ENCODE measurements around the gene CERS3.

CERS3 gene

DNA sequence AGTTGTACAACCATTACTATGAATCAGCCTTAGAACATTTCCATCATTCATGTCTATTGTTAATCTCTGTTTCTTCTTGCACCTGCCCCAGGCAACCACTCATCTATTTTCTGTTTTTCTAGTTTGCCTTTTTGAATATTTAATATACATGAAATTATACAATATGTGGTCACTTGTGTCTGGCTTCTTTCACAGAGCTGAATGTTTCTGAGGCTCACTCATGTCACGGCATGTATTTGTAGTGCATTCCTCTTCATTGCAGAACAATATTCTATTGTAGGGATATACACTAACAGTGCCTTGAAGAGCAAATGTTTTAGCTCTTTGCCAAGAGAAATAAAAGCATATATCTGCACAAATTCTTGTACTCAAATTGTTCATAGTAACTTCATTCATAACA lies 32.9 kb downstream of the CERS3 start:
- TF ChIP-seq CTCF (conservative IDR thresholded peaks at IDR 0.05), result no peak
- no peak overlapping the region for H3K27ac ChIP-seq

DNA sequence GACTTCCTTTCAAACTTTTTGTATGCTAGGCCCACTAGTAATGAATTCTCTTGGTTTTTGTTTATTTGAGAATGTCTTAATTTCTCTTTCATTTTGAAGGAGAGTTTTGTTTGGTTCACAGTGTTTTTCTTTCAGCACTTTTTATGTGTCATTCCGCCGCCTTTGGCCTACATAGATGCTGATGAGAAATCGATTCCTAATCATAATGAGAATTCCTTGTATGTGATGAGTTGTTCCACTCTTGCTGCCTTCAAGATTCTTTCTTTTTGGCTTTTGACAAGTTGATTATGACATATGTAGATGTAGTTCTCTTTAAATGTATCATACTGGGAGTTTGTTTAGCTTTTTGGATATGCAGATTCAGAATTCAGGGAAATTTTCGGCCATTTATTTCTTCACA lies 35.5 kb downstream of the CERS3 start:
- H3K27ac ChIP-seq, result no peak overlapping the region
- no peak for TF ChIP-seq CTCF (conservative IDR thresholded peaks at IDR 0.05)

GRCh38 chr15:100484443-100484842 lies 44.3 kb downstream of the CERS3 start:
- H3K27ac ChIP-seq, result no peak overlapping the region
- TF ChIP-seq CTCF (conservative IDR thresholded peaks at IDR 0.05), result no peak

DNA sequence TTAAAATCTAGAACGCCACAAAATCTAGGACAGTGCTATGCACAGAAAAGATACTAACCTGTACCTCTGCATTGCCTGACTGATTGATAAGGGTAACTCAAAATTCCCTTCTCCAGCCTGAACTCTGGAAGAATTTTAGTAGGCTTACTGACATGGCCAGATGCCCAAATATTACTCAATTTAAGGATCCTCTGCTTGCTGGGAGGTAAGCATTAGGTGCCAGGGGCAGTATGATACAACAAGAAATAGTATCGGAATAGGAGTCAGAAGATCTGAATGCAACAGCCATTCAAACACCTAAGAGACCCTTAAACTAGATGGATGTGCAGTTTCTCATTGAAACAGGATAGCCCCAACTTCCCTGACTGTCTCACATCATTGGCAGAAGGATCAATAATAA lies 45.4 kb downstream of the CERS3 start:
- H3K27ac ChIP-seq, result no peak overlapping the region
- no peak for TF ChIP-seq CTCF (conservative IDR thresholded peaks at IDR 0.05)

DNA sequence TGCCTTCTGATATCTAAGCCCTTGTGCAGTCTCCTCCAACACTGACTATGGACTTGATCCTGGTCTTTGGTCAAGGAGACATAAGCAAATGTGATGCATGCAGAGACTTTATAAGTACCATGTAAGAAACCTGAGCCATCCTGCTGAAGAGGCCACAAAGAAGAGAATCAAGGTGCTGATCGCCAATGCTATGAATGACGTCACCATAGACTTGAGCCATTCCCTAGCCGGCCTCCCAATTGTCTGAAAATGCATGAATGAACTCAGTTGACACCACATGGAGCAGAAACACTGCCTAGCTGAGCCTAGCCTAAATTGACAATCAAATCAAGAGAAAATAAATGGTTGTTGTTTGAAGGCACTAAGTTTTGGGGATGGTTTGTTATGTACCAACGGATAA lies 51.9 kb downstream of the CERS3 start:
- H3K27ac ChIP-seq, result no peak overlapping the region
- TF ChIP-seq CTCF (conservative IDR thresholded peaks at IDR 0.05), result no peak

- no peak for TF ChIP-seq CTCF (conservative IDR thresholded peaks at IDR 0.05)
- no peak overlapping the region for H3K27ac ChIP-seq
Observed at GRCh38 chr15:100472736-100473135, 56.0 kb downstream of the CERS3 start.

GRCh38 chr15:100471933-100472332 lies 56.8 kb downstream of the CERS3 start:
- H3K27ac ChIP-seq, result no peak overlapping the region
- TF ChIP-seq CTCF (conservative IDR thresholded peaks at IDR 0.05), result no peak

- no peak for TF ChIP-seq CTCF (conservative IDR thresholded peaks at IDR 0.05)
- H3K27ac ChIP-seq, result no peak overlapping the region
Observed at GRCh38 chr15:100468285-100468684, 60.5 kb downstream of the CERS3 start.
